ENCODE results near the gene PODXL2. TPM values are rescaled to one million over a fixed set of nuclear protein-coding genes. Genes with fewer than 3 reads are reported as not detected.
A peak's percentile ranks its signal among the peaks of the same experiment; 100 is the strongest.

Gene PODXL2
- total RNA-seq, 4 donors from 2014 or later, result 2.1 to 5.5 (median 4.4) TPM

DNA sequence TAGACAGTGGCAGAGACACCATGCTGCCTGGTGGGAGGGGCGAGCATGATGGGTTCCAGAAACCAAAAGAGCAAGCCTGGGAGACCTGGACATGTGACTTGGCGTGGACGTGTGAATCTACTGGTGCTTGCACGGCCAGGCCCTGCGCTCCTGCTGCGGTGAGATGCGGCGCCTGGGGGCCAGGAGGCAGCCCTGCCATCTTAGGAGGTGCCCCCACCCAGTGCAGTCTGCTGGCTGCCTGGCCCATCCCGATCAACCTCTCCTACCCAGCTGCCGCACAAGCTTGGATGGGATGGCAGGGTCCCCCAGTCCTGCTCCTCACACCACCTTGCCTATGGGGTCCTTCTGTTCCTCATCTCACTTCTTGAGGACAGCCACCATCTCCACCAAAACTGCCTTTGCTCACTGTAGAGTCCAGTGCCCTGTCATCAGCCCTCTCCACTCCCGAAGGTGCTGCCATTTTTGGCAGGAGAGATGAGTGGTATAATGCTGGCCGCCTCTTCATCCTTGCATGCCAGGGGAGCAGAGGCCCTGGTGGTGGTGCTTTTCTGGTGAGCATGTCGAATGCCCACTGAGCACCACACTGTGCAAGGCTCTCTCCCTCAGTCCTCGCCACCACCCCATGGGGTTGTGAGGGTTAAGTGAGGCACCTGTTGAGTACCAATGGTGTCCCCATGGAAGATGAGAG lies 40.7 kb downstream of the PODXL2 start:
- Histone ChIP-seq H3K36me3 (no peaks in the 10 kb centered on the region), H3K4me3 (no peak overlapping the region), H3K9me3 (no peaks in the 10 kb centered on the region), H3K27ac (no peak overlapping the region), H3K27me3 (no peaks in the 10 kb centered on the region), H3K4me1 (peaks cover 21 to 31% (median 24%) of the 10 kb centered on the region in 3 donors)
- intact Hi-C loops (cut with DNase I), result loop anchor here (10.0 kb wide), 1 partner anchor 155 kb away; the partner anchor contains the start of gene MGLL
- TF ChIP-seq POLR2A (IDR thresholded peaks at IDR 0.05), result no peak
- WGBS, 2 donors, result 66 to 96% methylated on average over 3 to 12 of the region's 14 CpGs
- no peak for DNase-seq

- Histone ChIP-seq H3K9me3 (no peaks in the 10 kb centered on the region), H3K27me3 (no peaks in the 10 kb centered on the region), H3K4me1 (peaks cover 22 to 36% (median 24%) of the 10 kb centered on the region in 3 donors), H3K36me3 (no peaks in the 10 kb centered on the region), H3K4me3 (no peak overlapping the region), H3K27ac (no peak overlapping the region)
- no peak for DNase-seq
- TF ChIP-seq CTCF (IDR thresholded peaks at IDR 0.05), result no peak
- TF ChIP-seq POLR2A (IDR thresholded peaks at IDR 0.05), result no peak
- intact Hi-C loops (cut with DNase I), result loop anchor here (10.0 kb wide), 1 partner anchor 155 kb away; the partner anchor contains the start of gene MGLL
- no CpG with 5 or more reads among the region's 7 CpGs for WGBS, 2 donors
Observed at GRCh38 chr3:127670229-127670559, 41.2 kb downstream of the PODXL2 start.

DNA sequence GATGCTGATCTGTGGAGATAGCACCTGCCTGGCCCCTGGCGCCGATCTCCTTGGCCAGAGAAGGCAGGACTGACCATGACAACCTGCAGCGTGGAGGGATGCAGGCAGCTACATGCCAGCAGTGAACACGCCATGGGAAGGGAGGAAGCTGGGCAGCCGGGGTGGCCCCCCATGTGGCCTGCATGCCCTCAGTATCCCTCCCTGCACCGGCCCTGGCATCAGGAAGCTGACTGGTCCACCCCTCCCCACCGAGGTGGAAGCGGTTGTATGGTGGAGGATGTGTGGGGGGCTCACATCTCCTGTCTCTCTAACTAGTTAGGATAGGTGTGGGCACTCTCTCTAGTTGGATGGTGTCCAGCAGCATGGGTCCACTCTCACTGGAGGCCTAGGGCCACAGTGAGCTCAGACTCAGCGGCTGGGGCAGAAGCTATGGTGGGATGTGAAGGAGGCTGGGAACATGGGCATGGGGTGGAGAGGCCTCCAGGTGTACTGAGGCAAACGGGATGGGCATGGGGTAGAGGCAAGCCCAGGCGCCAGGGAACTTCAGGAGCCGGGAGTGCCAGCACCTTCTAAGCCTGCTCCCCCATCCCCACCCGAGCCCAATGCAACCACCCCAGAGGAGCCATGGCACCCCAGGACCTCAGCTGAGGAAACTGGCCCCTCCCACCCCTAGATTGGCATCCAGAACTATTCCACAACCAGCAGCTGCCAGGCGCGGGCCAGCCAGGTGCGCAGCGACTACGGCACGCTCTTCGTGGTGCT lies 42.0 kb downstream of the PODXL2 start:
- no peak for DNase-seq
- H3K4me1 ChIP-seq, result peaks cover 22 to 44% (median 24%) of the 10 kb centered on the region in 3 donors
- 89 to 95% methylated on average over 13 of the region's 20 CpGs for WGBS, 2 donors
- intact Hi-C loops (cut with DNase I), result loop anchor here (10.0 kb wide), 1 partner anchor 154 kb away; the partner anchor contains the start of gene MGLL
- no peaks in the 10 kb centered on the region for H3K27me3 ChIP-seq
- H3K4me3 ChIP-seq, result no peak overlapping the region
- H3K36me3 ChIP-seq, result peaks cover 0 to 4% (median 0%) of the 10 kb centered on the region in 3 donors
- H3K27ac ChIP-seq, result no peak overlapping the region
- TF ChIP-seq POLR2A (IDR thresholded peaks at IDR 0.05) (no peak), CTCF (IDR thresholded peaks at IDR 0.05) (no peak)
- no peaks in the 10 kb centered on the region for H3K9me3 ChIP-seq

DNA sequence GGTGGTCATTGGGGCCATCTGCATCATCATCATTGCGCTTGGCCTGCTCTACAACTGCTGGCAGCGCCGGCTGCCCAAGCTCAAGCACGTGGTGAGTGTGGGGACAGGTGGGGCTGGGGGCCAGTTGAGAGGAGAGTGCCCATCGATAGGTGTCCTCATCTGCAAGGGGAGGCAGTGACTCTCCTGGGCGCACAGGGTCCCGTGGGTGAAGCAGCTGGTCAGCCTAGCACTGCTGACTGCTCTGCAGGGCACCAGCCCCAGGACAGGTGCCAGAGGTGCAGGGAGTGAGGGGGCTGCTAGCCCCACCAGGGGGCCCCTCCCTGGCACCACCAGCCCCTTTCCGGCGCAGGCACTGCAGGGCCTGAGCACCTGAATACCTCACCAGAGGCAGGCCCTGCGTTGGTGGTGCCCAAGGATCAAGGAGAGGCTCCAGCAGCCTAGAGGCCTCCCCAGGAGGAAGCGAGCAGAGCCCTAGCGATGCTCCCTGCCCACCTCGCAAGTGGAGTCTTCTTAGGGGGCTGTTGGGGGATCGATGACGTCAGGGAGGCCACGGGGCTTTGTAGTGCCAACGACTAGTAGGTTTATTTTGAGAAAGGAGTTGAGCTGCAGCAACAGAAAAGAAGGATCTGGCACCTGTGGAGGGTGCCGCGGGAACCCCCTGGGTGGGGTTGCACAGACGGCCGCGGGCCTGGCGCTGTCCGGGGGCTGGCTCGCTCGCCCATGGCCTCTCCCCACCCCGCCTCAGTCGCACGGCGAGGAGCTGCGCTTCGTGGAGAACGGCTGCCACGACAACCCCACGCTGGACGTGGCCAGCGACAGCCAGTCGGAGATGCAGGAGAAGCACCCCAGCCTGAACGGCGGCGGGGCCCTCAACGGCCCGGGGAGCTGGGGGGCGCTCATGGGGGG lies 42.8 kb downstream of the PODXL2 start:
- no peak for TF ChIP-seq CTCF (IDR thresholded peaks at IDR 0.05)
- TF ChIP-seq POLR2A (IDR thresholded peaks at IDR 0.05), result no peak
- 55 to 100% methylated on average over 1 to 12 of the region's 44 CpGs for WGBS, 2 donors
- Histone ChIP-seq H3K36me3 (peaks cover 0 to 12% (median 0%) of the 10 kb centered on the region in 3 donors), H3K27me3 (no peaks in the 10 kb centered on the region), H3K4me3 (peak overlapping the region; percentile 73 to 98 (median 88)), H3K9me3 (no peaks in the 10 kb centered on the region), H3K4me1 (peaks cover 22 to 52% (median 24%) of the 10 kb centered on the region in 3 donors), H3K27ac (peak overlapping the region; percentile 86 to 96 (median 94))
- DNase-seq, result no peak
- intact Hi-C loops (cut with DNase I), result loop anchor here (10.0 kb wide), 1 partner anchor 153 kb away; the partner anchor contains the start of gene MGLL
